NCI-H510A treated with DMSO at 0.1 percent for 48 hours (cell line): Measurements from ENCODE around the gene SCN8A.

Experiments
- DNase-seq: peaks from one replicate; lab custom pipeline; 2025; lab: John Stamatoyannopoulos, UW

Gene SCN8A

DNA sequence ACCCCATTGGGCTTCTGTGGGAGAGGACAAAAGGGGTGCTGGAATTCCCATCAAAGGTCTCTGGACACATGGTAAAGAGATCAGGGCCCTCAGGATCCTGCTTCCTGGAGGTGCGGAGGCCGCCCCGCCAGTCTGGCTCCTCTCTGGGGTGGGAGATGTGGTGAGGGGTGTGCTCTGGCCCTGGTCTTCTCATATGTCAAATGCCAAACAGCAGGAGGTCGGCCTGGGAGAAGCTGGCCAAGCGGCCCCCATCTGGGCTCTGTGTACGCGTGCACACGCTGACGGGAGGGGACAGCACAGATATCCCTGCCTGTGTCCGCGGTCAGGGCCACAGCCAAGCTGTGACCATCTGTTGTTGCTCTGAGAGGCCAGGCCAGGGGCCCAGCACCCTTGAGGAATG, 243.4 kb downstream of the SCN8A start:
- no peak for DNase-seq

DNA sequence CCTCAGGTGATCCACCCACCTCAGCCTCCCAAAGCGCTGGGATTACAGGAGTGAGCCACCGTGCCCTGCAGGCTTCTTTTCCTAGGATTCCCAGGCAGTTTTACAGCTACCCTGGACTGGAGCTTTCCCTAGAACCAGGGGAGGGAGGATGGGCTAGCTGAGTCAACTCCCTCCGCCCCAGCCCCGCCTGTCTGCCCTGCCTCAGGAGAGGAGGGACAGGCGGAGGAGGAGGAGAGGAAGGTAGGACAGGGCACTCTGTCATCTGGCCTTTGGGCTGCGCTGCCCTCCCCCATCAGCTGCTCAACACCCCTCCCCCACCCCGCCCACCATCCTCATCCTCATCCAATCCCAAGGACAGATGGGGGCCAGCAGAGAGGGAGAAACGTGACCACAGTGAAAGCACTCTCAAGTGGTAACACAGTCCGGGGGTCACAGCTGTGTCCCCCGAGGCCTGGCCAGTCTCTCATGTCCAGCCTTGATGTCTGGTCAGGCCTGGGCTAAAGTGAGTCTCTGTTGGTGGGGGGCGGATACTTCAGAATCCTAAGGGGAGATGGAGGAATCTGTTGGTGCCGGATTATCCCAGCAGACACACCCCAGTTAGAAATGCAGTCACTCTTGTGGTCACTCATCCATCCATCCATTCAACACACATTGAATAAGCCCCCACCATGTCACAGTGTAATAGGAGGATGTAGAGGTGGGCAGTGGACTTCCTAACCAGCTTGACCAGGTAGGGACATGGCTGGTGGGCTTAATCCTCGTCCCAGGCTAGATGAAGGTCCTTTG, 245.2 kb downstream of the SCN8A start:
- DNase-seq, result no peak

DNA sequence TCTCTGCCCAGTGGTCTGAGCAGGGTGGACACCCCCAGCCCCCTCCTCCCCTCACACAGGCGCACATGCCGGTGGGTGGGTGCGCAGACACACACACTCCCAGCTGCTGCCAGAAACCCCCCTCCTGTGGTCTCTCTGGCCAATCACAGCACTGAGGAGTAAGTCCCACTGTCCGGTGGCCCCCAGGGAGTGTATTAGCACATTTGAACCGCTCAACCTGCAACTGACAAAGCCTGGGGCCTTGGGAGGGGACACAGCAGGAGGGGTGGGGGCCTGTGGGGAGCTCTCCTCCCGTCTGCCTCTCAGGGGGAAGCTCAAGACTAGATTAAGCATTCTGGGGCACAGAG, 245.8 kb downstream of the SCN8A start:
- no peak for DNase-seq

DNA sequence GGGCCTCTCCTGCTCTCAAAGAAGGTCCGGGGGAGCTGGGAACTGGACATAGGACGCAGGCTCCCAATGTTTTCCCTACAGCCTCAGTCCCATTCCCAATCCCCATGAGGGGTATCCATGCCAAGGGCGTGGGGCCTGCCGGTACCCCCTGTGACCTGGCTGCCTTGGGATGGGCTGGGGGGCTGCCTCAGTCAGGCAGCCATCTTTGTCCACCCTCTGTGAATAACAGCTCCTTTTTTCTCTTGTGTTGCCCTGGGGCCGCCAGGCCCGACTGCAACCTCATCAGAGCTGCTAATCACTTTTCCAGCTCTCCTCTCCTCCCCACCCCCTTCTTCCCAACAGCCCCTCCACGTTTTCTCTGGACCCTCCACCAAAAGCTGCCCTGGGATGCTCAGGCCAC, 246.3 kb downstream of the SCN8A start:
- DNase-seq, result no peak

DNA sequence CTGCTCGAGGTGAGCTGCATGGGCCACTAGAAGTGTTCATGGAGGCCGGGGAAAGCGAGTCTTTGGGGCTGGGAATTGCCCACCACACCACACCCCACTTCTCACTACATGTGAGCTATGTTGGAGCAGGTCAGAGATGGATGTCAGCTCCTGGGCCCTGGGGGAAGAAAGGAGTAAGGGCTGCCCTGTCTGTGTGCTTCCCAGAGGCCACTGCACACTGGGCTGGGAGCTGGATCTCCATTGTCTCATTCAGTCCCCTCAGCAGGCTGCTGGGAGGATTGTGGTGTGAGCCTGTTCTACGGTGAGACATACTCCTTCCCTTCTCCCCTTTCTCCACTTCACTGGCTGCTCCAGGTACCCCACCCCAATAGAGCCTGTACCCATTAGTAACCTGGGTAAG, 247.0 kb downstream of the SCN8A start:
- no peak for DNase-seq

DNA sequence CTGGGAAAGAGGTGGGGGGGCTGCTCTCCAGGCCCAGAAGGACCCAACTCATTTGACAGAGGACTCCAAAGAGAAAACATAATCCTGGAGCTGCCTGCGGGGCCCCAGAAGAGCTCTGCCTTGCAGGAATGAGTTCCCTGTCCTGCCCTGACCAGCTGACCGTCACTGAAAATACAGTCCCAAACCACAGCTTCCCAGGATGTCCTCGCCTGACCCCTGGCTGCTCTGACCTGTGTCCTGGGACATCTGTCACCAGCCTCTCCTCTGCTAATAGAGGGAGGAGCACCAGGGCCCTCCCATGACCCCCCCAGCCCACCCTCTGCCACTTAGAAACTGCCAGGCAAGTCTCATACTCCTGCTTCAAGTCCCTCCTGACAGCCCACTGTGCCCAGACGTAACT, 247.7 kb downstream of the SCN8A start:
- no peak for DNase-seq

DNA sequence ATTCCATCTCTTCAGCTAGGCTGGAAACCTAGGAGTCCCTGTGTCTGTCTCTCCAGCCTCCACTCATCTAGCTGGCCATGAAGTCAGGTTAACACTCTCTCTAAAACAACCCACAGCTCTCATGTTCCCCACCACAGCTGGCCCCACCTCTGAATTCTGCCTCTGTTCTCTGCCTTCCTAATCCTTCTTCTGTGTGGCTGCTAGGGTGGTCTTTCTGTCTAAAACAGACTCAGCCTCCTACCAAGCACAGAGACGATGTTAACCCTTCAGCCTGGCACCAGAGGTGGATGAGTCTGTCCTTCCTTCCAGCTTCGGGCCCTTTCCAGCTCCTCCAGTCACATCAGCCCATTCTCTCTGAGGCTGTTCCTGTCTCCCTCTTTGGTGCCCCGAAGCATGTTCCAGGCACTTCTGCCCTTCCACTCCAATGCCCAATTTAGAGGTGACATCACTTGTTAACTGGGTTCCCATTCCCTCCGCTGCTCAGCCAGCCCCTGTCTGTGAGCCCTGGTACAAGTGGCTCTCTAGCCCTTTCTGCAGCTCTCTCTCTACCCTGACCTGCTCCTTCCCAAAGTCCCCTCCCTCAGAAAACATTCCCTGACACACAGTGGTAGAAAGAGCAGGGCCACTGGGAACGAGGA, 248.4 kb downstream of the SCN8A start:
- no peak for DNase-seq

DNA sequence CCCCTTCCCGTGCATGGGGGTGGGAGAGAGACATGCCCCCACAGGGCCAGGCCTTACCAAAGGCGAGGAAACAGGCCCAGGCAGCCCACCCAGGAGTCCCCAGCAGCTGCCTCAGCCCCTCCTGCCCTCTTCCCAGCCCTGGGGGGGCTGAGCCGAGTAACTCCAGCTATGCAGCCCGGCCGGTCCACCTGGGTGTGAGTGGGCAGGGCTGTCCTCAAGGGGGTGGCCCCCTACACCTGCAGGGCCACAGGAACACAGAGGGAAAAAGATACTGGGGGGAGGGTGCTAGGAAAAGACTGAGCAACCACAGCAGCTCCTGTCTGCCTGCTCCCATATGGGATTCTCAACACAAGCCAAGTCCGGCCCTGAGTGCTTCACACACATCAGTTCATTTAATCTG, 249.9 kb downstream of the SCN8A start:
- no peak for DNase-seq

DNA sequence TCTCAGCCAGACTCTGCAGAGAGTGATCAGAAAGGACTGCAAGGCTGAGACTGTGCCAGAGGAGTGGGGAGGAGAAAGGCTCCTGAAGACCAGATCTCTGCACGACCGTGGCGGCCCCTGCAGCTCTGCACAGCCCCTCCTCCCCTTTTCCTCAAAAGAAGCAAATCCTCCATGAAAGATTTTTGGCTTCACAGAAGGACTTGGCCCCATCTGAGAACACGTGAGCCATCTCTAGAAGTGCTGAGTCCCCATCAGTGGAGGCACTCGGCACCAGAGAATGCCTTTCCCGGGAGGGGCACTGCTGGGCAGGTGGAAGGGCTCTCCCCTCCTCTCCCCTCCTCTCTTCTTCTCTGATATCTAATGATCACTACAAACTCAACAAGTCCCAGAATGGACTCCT, 250.7 kb downstream of the SCN8A start:
- DNase-seq, result no peak

DNA sequence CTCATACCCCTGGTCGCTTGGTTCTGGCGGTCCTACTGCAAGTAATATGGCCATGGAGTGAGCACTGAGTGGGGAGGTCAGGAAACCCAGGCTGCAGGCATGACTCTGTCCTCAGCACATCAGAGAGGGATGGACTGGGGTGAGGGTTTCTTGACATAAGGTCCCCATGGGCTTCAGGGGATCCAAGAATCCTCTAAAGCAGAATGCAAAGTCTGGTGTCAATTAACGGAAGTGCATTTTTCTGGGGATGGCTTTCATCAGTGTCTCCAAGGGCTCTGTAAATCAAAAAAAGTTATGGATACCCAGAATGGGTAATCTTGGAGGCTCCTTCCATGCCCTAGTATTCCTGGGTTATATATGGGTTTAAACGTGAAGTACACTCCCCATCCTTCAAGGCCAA, 253.8 kb downstream of the SCN8A start:
- no peak for DNase-seq

DNA sequence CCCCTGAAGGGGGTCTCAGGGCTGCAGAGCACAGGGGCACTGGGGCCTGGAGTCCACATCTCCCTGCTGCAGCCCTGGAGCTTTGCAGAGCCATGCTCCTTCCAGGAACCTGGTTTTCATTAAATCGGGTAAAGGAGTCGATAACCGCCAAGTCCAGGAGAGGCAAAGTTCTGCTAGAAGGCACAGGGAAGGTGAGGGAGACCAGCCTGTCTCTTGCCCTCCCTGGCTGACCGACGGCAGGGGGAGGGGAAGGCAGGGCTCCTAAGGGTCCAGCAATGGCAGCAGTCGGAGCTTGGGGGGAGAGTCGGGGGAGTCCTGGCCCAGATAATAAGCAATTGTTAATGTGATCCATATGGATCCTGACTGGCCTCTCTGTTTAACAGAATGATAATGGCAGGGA, 254.4 kb downstream of the SCN8A start:
- no peak for DNase-seq

DNA sequence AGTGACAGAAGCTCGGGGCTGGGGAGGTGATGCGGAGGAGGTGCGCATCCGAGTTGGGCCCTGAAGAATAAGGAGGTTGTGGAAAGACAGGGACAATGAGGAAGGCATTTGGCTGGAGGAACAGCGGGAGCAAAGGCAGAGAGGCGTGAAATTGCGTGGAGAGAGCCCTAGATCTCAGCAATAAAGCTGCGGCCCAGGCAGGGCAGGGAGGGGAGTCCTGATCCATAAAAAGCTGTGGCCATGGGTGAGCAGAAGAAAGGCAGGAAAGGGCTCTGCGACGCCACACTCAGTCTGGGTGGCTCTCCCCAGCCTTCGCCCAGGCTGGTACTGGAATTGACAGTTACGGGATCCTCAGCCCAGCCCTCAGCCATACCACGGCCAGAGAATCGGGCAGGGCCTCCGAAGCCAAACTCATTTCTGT, 255.2 kb downstream of the SCN8A start:
- DNase-seq, result no peak

DNA sequence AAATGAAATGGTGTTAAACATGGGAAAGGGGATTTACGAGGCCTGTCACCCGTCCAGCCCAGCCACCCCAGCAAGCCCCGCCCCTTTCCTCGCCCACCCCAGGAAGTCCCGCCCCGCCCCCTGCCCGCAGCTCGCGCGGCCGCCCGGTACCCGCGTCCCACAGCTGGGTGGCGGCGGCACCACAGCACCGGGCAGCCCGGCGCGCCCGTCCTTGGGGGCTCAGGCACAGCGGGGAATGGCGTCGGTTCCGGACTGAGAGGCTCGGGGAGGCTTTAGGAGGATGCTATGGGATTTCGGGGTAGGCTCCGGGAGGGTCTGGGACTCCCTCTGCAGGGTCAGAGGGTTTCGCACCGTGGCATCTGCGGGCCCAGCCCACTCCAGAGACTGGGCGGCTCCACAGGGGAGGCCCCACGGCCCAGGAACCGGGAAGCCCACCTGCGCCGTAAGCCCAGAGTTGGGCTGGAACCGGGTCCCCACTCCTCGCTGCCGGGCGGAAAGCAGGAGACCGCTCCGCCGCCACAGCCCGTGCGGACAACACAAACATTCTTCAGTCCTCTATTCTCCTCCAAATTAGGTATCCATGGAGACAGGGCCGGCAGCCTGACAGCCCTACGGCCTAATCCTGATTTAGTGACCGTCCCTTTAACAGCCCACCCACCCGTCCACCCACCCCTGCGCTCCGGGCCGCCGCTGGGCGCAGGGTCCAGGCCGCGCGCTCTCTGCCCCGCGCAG, 256.0 kb downstream of the SCN8A start:
- DNase-seq, result no peak

DNA sequence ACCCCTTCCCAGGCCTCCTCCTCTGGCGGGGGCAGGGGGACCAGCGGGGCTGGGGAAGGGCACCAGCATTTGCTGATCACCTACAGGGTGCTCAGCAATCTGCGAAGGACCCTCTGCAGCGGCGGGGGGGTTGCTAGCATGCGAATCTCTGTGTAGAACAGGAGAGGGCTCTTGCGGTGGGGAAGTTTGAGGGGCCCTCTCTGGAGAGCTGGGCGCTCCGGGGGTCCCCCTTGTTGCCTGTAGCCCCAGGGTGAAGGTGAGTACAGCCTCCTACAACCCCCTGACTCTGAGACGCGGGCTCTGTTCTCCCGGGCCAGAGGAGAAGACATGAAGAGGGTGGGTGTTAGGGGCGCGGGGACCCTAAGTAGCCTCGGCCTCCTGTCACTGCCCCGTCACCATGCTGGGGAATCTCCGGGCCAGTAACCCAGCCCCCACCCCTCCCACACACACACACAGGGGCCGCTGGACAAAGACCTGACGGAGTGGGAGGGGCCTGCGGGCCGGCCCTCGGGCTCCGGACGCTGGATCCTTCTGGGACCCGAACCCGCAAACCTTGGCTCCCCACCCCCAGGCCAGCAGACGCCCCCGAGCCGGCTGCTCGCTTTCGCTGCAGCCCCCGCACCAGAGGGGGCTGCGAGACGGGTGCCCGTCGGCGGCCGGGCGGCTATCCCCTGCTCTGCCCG, 256.8 kb downstream of the SCN8A start:
- DNase-seq, result no peak

DNA sequence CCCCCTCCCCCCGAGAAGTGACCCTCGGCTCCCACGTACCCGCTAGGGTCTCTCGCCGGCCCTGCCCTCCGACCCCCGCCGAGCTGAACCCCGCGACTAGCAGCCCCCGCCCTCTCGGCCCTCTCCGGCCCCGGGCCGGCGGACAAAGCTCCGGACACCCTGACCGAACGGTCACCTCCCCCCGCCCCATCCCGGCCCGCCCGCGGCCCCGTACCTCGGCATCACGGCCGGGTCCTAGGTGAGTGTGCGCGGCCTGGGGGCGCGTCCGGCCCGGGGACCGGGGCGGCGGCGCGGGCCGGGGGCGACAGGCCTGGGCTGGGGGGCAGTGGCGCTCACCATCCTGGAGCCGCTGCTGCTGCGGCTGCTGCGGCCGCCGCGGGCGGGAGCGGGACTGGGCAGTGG, 257.3 kb downstream of the SCN8A start, which contains the start of gene FIGNL2:
Gene FIGNL2, minus strand, starts transcription at position 393 of the 402 bp plus-strand sequence. CDS start 26,305 bp downstream, outside the sequence.
- DNase-seq, result no peak

DNA sequence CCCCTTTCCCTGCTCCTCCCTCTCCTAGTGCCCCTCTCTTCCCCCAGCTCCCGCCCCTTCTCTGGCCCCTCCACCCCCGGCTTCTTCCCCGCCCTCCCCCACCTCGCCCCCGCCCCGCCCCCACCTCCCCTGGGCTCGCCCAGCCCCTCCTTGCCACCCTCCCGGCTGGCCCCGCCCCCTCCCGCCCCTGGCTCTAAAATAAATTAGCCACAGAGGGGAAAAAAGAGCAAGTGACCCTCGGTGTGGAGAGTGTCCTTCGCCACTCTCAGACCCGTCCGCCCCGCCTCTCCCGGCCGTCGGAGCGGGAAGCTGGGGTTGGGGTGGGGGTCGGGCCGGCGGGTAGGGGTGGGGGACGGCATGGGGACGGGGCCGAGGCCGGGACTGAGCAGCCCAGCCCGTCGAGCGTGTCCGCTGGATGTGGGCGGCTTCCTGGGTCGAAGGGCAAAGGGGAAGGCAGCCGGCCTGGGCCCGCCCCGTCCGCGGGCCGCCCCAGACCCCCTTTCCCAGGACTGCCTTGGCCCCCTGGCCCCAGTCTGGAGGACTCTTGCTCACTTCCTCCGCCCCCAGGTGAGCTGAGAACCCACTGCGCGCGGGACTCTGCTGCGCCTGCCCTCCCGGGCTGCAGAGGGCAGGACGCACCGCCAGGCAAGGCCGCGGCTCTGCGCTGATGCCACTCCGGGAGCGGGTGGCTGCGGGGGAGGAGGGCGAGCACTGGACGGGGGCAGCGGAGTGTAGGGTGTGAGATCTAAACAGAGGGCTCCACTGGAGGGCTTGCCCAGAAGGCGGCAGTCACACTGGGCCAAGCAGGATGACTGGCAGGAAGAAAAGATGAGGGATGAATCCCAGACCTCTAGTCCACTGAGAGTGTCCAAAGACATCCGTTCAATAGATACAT, 258.1 kb downstream of the SCN8A start:
- DNase-seq, result no peak

DNA sequence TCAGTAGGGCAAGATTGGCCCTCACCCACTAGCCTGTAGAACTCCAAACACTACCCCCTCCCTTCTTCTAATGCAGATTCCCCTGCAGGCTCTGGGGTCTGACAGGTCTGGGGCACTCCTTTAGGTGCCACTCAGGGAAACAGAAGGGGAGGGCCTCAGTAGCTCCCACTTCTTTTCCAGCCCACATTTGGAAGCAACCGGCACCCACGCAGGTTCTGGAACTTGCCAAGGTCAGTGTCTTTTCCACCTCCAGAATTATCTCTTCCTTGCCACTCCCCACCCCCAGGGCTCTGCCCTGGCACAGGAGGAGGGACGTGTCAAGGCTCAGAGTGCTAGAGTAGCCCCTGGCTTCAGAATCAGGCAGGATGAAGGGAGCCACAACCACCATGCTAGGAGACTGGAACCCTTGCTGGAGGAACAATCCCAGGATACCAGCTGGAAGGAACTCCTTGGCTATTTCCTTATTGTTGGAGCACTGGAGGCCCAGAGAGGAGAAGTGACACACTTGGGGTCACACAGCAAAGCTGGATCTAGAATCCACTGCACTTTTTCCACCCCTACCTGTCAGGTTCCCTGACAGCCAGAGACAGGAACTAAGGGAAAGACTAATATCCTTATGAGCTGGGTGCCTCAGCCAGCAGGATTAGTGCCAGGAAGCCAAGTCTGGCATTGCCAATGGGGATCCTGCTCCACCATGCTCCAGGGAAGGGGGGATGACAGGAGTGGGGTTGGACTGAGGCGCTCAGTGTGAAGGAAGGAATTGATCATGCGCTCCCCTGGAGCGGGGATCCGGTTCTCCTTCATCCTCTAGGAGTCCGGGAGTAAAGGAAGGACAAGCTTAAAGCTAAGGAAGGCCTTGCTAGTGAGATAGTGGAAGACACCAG, 259.3 kb downstream of the SCN8A start:
- no peak for DNase-seq

DNA sequence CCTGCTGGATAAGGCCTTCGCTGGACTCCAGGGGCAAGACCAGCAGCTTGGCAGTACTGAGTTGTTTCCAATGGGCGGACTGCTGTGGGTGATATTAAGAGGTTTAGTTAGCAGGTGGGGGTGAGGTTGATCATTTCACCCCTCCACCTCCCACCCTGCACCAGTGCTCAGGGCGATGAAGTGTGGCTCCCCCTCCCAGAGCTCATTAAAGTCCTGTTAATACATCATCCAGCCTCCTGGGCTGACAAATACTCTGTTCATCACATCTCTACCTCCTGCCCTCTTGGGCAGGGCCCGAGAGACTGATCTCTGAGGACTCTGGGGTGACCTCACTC, 259.9 kb downstream of the SCN8A start:
- DNase-seq, result no peak

DNA sequence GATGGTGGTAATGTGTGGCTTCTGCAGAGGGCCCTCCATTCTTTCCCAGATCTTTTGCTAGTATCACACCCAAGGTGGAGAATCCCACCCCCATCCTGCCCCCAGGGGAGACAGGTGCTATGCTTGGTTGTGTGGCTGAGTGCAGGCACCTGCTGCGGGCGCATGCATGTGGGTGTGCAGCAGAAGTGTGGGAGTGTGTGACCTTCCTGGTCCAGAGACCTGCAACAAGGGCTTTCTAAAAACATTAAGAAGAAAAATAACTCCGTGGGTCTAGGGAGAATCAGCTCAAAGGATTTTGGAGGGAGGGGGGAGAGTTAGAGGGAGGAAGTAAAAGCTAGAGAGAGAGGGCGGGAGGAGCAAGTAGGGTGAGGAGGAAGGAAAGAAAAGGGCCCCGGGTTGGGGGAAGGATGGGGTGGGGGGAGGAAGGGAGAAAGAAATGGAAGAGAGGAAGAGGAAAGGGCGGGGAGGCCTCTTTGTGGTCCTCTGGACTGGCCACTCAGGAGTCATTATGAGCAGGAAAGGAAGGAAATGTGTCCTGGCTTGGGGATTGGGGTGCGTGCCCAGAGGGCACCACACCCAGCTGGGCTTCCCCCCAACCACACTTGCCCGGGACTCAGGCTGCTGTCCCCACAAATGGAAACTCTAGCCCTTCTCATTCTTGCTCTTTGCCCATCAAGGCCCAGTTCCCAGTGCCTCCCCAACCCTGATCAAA, 260.5 kb downstream of the SCN8A start:
- DNase-seq, result no peak
